ENCODE results near the gene MTHFR. TPM values are rescaled to one million over a fixed set of nuclear protein-coding genes. Genes with fewer than 3 reads are reported as not detected.

Gene MTHFR
- total RNA-seq, 1 experiment from 2014 or later, result 16.4 TPM

DNA sequence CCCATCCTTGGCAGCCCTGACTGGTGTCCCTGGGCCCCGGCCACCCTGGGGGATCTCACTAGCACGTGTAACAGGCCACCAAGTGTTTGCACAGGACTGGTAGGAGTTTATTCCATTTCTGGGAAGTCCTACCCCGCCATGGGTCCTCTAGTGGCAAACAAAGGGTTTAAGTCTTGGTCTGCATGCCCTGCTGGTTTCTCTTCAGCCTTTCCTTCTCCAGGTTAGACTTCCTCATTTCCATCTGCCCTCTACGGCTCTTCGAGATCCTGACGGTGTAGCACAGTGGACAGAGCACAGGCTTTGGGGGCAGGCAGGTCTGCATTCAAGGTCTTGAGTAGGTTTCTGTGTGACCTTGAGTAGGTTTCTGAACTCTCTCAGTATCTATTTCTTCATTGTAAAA is 67.0 kb downstream of the MTHFR start:
- Mint-ChIP-seq H3K27ac (ENCODE audit: unreplicated experiment) (no peak overlapping the region), H3K4me3 (ENCODE audit: low read depth, unreplicated experiment) (no peak overlapping the region)
- no peak for TF ChIP-seq CTCF (IDR thresholded peaks at IDR 0.05; ENCODE audit: unreplicated experiment)

GRCh38 chr1:11738096-11738495 is 67.7 kb downstream of the MTHFR start:
- Mint-ChIP-seq H3K27me3 (ENCODE audit: unreplicated experiment) (no peaks in the 10 kb centered on the region), H3K9me3 (ENCODE audit: low read depth, unreplicated experiment) (no peaks in the 10 kb centered on the region), H3K4me3 (ENCODE audit: low read depth, unreplicated experiment) (no peak overlapping the region), H3K27ac (ENCODE audit: unreplicated experiment) (no peak overlapping the region), H3K36me3 (ENCODE audit: insufficient read depth, unreplicated experiment) (peaks cover 21% of the 10 kb centered on the region), H3K4me1 (ENCODE audit: low read depth, unreplicated experiment) (peaks cover 5% of the 10 kb centered on the region)
- BruUV-seq (replicated peaks), result no TSS peak
- intact Hi-C loops (cut with micrococcal nuclease; ENCODE audit: unreplicated experiment), result no loop called here
- CTCF ChIA-PET, result interaction anchor here (0.6 kb wide), 1 partner anchor 12 kb away, joined by 3 read pairs; no protein-coding TSS in a partner anchor
- no peak for TF ChIP-seq CTCF (IDR thresholded peaks at IDR 0.05; ENCODE audit: unreplicated experiment)
- DNase-seq, result no peak

More for the DNA sequence above, 67.0 kb downstream of the MTHFR start:
- no peak for DNase-seq
- Mint-ChIP-seq H3K36me3 (ENCODE audit: insufficient read depth, unreplicated experiment) (peaks cover 21% of the 10 kb centered on the region), H3K4me1 (ENCODE audit: low read depth, unreplicated experiment) (peaks cover 5% of the 10 kb centered on the region), H3K9me3 (ENCODE audit: low read depth, unreplicated experiment) (no peaks in the 10 kb centered on the region), H3K27me3 (ENCODE audit: unreplicated experiment) (no peaks in the 10 kb centered on the region)
- CTCF ChIA-PET, result no interaction called here
- no TSS peak for BruUV-seq (replicated peaks)
- intact Hi-C loops (cut with micrococcal nuclease; ENCODE audit: unreplicated experiment), result no loop called here

DNA sequence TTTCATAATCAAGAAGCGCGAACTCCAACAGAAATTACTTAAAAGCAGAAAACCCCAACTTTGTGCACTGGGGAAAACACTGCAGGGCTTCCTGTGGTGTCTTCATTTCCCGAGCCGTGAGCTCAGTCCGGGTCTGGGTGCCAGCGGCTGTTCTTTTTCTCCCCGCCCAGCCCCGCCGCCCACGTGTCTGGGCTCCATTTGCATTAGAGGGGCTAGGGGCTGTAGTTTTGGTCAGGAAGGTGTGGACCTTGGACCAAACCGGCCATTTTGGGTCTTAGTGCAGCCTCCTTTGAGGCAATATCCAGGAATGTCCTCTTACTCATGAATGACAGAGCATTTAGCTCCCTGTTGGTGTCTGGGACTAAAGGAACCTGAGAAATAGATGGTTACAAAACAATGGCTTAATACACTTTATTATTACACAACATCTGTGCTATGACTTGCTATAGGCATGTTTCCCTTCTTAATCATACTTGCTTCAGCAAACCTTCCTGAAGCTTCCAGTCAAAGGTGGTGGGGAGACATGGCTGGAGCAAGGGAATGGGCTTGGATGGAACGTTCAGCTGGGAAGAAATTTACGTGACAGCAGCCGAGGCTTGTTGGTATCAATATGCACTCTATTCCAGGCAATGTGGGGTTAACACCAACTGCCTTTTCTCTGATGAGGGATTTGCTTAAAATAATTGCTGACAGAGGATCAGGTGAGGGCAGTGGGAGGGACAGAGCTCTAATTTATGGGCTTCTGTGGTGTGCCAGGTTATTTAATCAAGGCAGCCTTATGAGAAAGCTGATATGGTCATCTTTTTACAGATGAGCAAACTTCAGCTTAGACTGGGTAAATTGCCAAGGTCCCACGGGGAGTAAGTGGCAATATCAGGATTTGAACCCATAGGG is 68.8 kb downstream of the MTHFR start:
- intact Hi-C loops (cut with micrococcal nuclease; ENCODE audit: unreplicated experiment), result no loop called here
- CTCF ChIA-PET, result interaction anchor here (0.6 to 2.7 kb wide), 2 partner anchors 17 to 54 kb away, joined by 5 to 10 read pairs; no protein-coding TSS in a partner anchor
- Mint-ChIP-seq H3K4me3 (ENCODE audit: low read depth, unreplicated experiment) (peak overlapping the region; percentile 93), H3K27ac (ENCODE audit: unreplicated experiment) (peak overlapping the region; percentile 5), H3K4me1 (ENCODE audit: low read depth, unreplicated experiment) (peaks cover 5% of the 10 kb centered on the region), H3K9me3 (ENCODE audit: low read depth, unreplicated experiment) (no peaks in the 10 kb centered on the region), H3K36me3 (ENCODE audit: insufficient read depth, unreplicated experiment) (peaks cover 21% of the 10 kb centered on the region), H3K27me3 (ENCODE audit: unreplicated experiment) (no peaks in the 10 kb centered on the region)
- no peak for TF ChIP-seq CTCF (IDR thresholded peaks at IDR 0.05; ENCODE audit: unreplicated experiment)
- DNase-seq, result peak; percentile 9
- BruUV-seq (replicated peaks), result TSS peak; percentile 52

DNA sequence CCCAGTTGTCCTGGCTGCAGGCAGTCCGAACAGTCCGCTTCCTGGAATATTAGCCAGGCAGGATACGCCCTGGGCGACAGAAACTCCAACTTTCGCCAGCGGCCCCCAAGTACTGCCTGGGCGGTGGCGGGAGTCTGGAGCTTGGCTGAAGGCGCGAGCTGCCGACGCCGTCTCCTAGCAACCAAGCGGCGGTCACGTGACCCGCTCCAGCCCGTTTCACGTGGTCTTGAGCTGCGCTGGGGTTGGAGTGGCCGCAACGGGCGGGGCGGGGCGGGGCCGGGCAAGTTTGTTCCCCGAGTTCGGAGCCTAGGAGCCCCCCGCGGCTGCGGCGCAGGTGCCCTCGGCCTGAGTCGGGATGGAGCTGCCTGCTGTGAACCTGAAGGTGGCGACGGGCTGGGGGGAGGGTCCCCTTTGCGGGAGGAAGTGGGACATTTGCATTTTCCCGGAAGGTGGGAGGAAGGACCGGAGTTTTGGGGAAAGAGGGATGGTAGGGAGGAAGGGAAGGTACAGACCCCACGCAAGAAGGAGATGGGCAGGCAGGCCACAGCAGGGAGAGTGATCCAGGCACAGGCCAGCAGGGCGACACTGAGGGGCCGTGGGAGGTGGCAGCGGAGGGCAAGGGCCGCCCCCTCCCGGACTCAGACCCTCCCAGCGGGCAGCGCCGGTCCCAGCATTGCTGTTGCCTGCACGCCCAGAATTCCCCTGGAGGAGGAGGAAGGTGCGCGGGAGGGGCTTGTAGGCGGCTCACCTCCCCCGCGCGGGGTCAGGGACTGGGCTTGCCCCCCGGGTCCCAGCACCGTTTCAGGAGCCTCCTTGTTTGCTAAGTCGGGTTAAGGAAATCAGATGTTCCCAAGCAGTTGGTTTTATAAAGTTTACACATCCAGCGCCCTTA is 69.7 kb downstream of the MTHFR start, which contains the start of gene AGTRAP:
Gene AGTRAP, plus strand, starts transcription at position 283 of the 892 bp plus-strand sequence. Its CDS starts 73 bp downstream, at position 356.
- Mint-ChIP-seq H3K4me3 (ENCODE audit: low read depth, unreplicated experiment) (peak within 1 kb of the TSS; percentile 93), H3K4me1 (ENCODE audit: low read depth, unreplicated experiment) (peaks cover 5% of the 10 kb centered on the region), H3K27ac (ENCODE audit: unreplicated experiment) (peak within 1 kb of the TSS; percentile 70), H3K27me3 (ENCODE audit: unreplicated experiment) (no peaks in the 10 kb centered on the region), H3K36me3 (ENCODE audit: insufficient read depth, unreplicated experiment) (peaks cover 21% of the 10 kb centered on the region), H3K9me3 (ENCODE audit: low read depth, unreplicated experiment) (no peaks in the 10 kb centered on the region)
- CTCF ChIA-PET, result interaction anchor here (2.7 kb wide), 1 partner anchor 16 kb away, joined by 10 read pairs; no protein-coding TSS in a partner anchor
- intact Hi-C loops (cut with micrococcal nuclease; ENCODE audit: unreplicated experiment), result no loop called here
- BruUV-seq (replicated peaks), result no TSS peak
- peak; percentile 88 for DNase-seq
- no peak for TF ChIP-seq CTCF (IDR thresholded peaks at IDR 0.05; ENCODE audit: unreplicated experiment)

All from Calu3 (cell line).